HFF-Myc (cell line): ENCODE results near the gene MT1H.

ENCODE experiments used
- DNase-seq: peaks from one replicate; pipeline ENCODE4 v3.0.0-alpha.2; 2011; ENCODE audit warnings: low read depth; ENCODE audit errors: extremely low read depth
- H3K4me3 ChIP-seq: replicated peaks from 2 replicates; pipeline ENCODE4 v1.5.1; 2011; ENCODE audit warnings: low read depth, mild to moderate bottlenecking, control low read depth, low read length
- CTCF ChIP-seq: IDR thresholded peaks from 2 replicates; pipeline ENCODE4 v1.5.1; 2012; ENCODE audit warnings: mild to moderate bottlenecking, low read depth, low read length, control low read depth; ENCODE audit errors: missing control alignments

Gene MT1H

GRCh38 chr16:56632848-56633365 is 36.7 kb upstream of the MT1H start:
- no peak for TF ChIP-seq CTCF
- DNase-seq, result no peak
- peak overlapping the region; percentile 33 for H3K4me3 ChIP-seq

DNA sequence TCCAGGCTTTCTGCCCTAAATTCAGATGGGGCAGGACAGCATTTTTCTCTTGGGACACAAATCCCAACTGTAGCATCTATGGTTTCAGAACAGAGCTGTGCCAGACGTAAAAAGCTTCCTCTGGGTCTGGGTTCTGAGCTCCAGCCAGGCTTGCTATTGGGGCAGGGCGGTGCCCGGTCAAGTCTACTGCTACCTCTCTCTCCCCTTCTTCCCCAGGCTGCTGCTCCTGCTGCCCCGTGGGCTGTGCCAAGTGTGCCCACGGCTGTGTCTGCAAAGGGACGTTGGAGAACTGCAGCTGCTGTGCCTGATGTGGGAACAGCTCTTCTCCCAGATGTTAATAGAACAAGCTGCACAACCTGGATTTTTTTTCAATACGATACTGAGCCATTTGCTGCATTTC is 36.1 kb upstream of the MT1H start:
- no peak for DNase-seq
- no peak overlapping the region for H3K4me3 ChIP-seq
- TF ChIP-seq CTCF, result no peak

DNA sequence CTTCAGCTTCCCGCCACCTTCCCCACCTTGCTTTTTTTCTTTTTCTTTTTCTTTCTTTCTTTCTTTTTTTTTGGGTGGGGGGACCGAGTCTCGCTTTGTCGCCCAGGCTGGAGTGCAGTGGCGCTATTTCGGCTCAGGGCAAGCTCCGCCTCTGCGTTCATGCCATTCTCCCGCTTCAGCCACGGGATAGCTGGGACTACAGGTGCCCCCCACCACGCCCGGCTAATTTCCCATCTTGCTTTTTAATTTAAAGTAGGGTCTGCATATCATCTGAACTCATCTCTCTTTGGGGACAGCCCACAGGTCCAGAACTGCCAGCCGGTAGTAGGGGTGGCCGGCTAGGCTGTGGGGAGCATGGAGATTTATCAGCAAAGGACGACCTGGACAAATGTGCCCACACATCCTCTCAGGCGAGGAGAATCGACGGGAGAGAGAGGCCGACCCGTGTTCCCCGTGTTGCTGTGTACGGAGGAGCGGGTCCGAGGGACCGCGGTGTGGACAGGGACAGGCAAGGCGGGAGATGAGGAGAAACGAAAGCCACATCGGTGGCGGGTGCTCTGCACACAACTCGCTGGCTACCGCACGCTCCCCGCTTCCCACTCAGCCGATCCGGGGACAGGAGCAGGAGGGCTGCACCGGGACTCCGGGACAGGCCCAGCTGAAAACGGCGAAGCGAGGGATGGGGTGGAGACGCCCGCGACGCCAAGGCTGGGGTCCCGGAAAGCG is 34.7 kb upstream of the MT1H start:
- no peak for TF ChIP-seq CTCF
- H3K4me3 ChIP-seq, result peak overlapping the region; percentile 19; the same call in 1 of the 2 replicates
- no peak for DNase-seq

DNA sequence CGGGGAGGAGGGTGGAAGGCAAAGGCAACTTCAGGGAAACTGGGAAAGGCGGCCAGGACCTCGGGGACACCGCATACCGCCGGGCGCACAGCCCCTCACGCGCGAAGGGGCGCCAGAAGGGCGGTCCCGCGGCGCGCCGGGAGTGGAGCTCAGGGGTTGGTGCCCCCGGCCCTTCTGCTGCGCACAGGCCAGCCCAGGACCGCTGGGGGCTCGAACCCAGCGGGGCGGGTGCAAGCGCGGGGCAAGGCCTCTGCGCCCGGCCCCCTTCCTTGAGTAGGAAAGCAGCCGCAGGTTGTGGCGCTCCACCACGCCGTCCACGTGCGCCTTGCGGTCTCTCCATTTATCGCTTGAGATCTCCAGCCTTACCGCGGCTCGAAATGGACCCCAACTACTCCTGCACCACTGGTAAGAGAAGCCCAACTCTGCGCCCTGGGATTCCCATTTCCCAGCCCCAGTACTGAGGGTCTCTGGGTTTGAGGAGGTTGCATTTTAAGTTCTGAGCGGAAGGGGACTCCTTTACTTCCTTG is 34.1 kb upstream of the MT1H start:
- peak overlapping the region; percentile 19; the same call in 1 of the 2 replicates for H3K4me3 ChIP-seq
- DNase-seq, result no peak
- no peak for TF ChIP-seq CTCF

DNA sequence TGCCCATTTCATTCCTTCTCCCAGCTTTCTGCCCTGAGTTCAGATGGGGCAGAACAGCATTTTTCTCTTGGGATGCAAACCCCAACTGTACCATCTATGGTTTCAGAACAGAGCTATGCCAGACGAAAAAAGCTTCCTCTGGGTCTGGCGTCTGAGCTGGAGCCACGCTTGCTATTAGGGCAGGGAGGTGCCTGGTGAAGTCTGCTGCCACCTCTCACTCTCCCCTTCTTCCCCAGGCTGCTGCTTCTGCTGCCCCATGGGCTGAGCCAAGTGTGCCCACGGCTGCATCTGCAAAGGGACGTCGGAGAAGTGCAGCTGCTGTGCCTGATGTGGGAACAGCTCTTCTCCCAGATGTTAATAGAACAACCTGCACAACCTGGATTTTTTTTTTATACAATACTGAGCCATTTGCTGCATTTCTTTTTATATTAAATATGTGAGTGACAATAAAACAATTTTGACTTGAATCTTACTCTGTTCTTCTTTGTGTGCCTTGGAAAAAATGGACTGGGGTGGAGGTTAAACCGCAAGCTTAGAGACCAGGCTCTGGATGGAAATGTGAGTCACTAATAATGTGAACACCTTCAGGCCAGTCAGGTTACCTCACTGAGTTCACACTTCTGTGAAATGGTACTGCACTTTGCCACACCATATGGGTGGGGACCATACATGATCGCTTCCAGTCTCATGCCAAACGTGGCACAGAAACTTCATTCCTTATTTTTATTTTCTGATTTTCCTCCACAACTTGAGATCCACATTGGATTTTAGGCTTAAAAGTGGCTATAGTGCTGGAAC is 32.8 kb upstream of the MT1H start:
- no peak for DNase-seq
- no peak overlapping the region for H3K4me3 ChIP-seq
- TF ChIP-seq CTCF, result no peak

GRCh38 chr16:56637814-56638750 is 31.5 kb upstream of the MT1H start, which contains the start of gene MT1A:
TSS of gene MT1A (plus strand) at chr16:56638666. CDS start at chr16:56638739, 73 bp downstream.
- TF ChIP-seq CTCF, result no peak
- peak within 1 kb of the TSS; percentile 44 for H3K4me3 ChIP-seq
- DNase-seq, result no peak
